PC-9 (cell line): ENCODE results near the gene BMF. TPM values are rescaled to one million over a fixed set of nuclear protein-coding genes. Genes with fewer than 3 reads are reported as not detected.
A peak's percentile ranks its signal among the peaks of the same experiment; 100 is the strongest.

Source experiments
- BruUV-seq: library from RNA; stranded (reverse); fragments of 400-500 nt; replicated peaks from 2 replicates; lab custom pipeline; 2021; lab: Mats Ljungman, UMichigan
- CTCF ChIA-PET: fragments of 300-600 bp; sonication (Branson Sonifier 250); formaldehyde crosslinking; loops from one replicate; lab custom pipeline; 2022; ENCODE audit warnings: antibody characterized with exemption; lab: Charles Lee
- POLR2A ChIA-PET: fragments of 300-600 bp; sonication (Branson Sonifier 250); formaldehyde crosslinking; loops from one replicate; lab custom pipeline; 2022; ENCODE audit warnings: antibody characterized with exemption; ENCODE audit not compliant: unreplicated experiment; lab: Charles Lee
- DNase-seq, 2 experiments: peaks; one replicate each; pipeline versions ENCODE4 v3.0.0 to v3.0.0-alpha.2; 2015 to 2022; ENCODE audit warnings: mixed read lengths in 1 of 2
- H2AFZ ChIP-seq: fragments of 200-600 bp; sonication (generic); 2 replicates; pipeline ENCODE4 v1.8.1; 2017; ENCODE audit warnings: antibody characterized with exemption
- H3F3A ChIP-seq: fragments of 200-600 bp; sonication (generic); 2 replicates; pipeline ENCODE4 v1.8.1; 2017; ENCODE audit warnings: antibody characterized with exemption, mild to moderate bottlenecking, low read depth; ENCODE audit not compliant: insufficient read depth
- H3K27ac ChIP-seq: fragments of 200-600 bp; sonication (generic); 2 replicates; pipeline ENCODE4 v1.6.1; 2016; ENCODE audit warnings: mixed run types
- H3K27me3 ChIP-seq: fragments of 200-600 bp; sonication (generic); 2 replicates; pipeline ENCODE4 v1.6.1; 2016; ENCODE audit warnings: low read depth, mixed run types; ENCODE audit not compliant: insufficient read depth
- H3K36me3 ChIP-seq: fragments of 200-600 bp; sonication (generic); 2 replicates; pipeline ENCODE4 v1.6.1; 2016; ENCODE audit warnings: low read depth, mixed run types
- H3K4me1 ChIP-seq: fragments of 200-600 bp; sonication (generic); replicated peaks from 2 replicates; pipeline ENCODE4 v1.6.1; 2016; ENCODE audit warnings: mixed run types; ENCODE audit not compliant: insufficient read depth
- H3K4me2 ChIP-seq: fragments of 200-600 bp; sonication (generic); 2 replicates; pipeline ENCODE4 v1.6.1; 2017; ENCODE audit warnings: mixed run types
- H3K4me3 ChIP-seq: fragments of 200-600 bp; sonication (generic); 2 replicates; pipeline ENCODE4 v1.6.1; 2016; ENCODE audit warnings: mixed run types
- H3K79me2 ChIP-seq: fragments of 200-600 bp; sonication (generic); 2 replicates; pipeline ENCODE4 v1.6.1; 2017; ENCODE audit warnings: low read depth, mixed run types
- H3K9me2 ChIP-seq: fragments of 200-600 bp; sonication (generic); 2 replicates; pipeline ENCODE4 v1.8.1; 2017; ENCODE audit warnings: mild to moderate bottlenecking; ENCODE audit not compliant: insufficient read depth
- H3K9me3 ChIP-seq: fragments of 200-600 bp; sonication (generic); 2 replicates; pipeline ENCODE4 v1.8.1; 2016; ENCODE audit warnings: low read depth; ENCODE audit not compliant: insufficient read depth
- H4K20me1 ChIP-seq: fragments of 200-600 bp; sonication (generic); 2 replicates; pipeline ENCODE4 v1.8.1; 2017; ENCODE audit not compliant: insufficient read depth
- CTCF ChIP-seq: fragments of 200-600 bp; sonication (generic); conservative IDR thresholded peaks from 2 replicates; pipeline ENCODE4 v1.6.1; 2017; ENCODE audit warnings: mixed run types, antibody characterized with exemption, mild to moderate bottlenecking, moderate library complexity
- EZH2 ChIP-seq: fragments of 200-600 bp; sonication (generic); IDR thresholded peaks from 2 replicates; pipeline ENCODE4 v1.8.0; 2017; ENCODE audit warnings: antibody characterized with exemption, low read depth
- intact Hi-C: fragments of 100-400 bp; cut with micrococcal nuclease; formaldehyde crosslinking; loops from one replicate; pipeline ENCODE4 v1.10.0; 2022; ENCODE audit not compliant: unreplicated experiment
- total RNA-seq: library from RNA; stranded (reverse); gene quantifications from 2 replicates; pipeline ENCODE4 v1.2.3, GENCODE V29; 2021

Gene BMF
- total RNA-seq, 1 experiment from 2014 or later: 11.0 TPM

DNA sequence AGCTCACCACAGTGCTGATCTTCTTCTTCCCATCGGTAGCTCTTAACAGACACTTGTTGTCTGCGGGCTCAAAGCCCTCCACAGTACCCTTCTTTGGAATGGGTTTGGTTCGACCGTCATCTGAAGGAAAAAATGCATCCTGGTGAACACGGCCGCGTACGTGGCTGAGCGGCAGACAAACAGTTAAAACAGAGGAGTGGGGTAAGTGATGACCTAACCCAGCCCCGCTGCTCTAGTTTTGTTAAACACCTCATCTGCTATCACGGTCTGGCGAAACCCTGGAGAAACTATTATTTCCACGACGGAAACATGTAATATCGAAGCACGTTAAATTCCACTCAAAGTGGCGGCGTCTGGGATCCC lies 70.4 kb downstream of the BMF start:
- TF ChIP-seq CTCF (no peak), EZH2 (no peak)
- Histone ChIP-seq H3F3A (no peaks in the 10 kb centered on the region; the same call in 1 of the 2 replicates), H3K4me2 (peak overlapping the region; percentile 96), H3K79me2 (peaks cover 24% of the 10 kb centered on the region), H3K27me3 (no peaks in the 10 kb centered on the region), H3K27ac (peak overlapping the region; percentile 57), H4K20me1 (no peaks in the 10 kb centered on the region; the same call in 1 of the 2 replicates), H3K4me1 (peaks cover 14% of the 10 kb centered on the region), H3K9me3 (no peaks in the 10 kb centered on the region; the same call in 1 of the 2 replicates), H3K4me3 (peak overlapping the region; percentile 84), H3K36me3 (0 out of 2 replicates have a peak, but pooled peaks cover 5% of the 10 kb centered on the region), H3K9me2 (no peaks in the 10 kb centered on the region), H2AFZ (peak overlapping the region; percentile 96)
- intact Hi-C loops: loop anchor here (5.0 kb wide), 1 partner anchor 256 kb away; the partner anchor contains the start of gene FSIP1
- POLR2A ChIA-PET: no interaction called here
- CTCF ChIA-PET: interaction anchor here (1.4 kb wide), 1 partner anchor 68 kb away, joined by 3 read pairs; no protein-coding TSS in a partner anchor
- no TSS peak for BruUV-seq
- DNase-seq: no peak

Other genes with a start within 250 kb of the BMF start
- 4.2 and 4.7 TPM in 2 replicates for gene GPR176, start 188.6 kb downstream of the BMF start, total RNA-seq
- gene EIF2AK4, start 174.8 kb downstream of the BMF start, total RNA-seq: 35.7 and 45.8 TPM in 2 replicates
- 141 and 196 TPM in 2 replicates for gene SRP14, start 69.7 kb downstream of the BMF start, total RNA-seq
- 74.3 and 75.3 TPM in 2 replicates for gene BUB1B, start 52.2 kb upstream of the BMF start, total RNA-seq
- gene PAK6, start 130.2 kb upstream of the BMF start, total RNA-seq: 10.7 and 11.7 TPM in 2 replicates
- not detected in 2 replicates for gene ANKRD63, start 174.2 kb upstream of the BMF start, total RNA-seq
- gene PLCB2, start 199.1 kb upstream of the BMF start, total RNA-seq: 0.92 and 1.6 TPM in 2 replicates
- 2.4 and 3.1 TPM in 2 replicates for gene INAFM2, start 214.8 kb upstream of the BMF start, total RNA-seq
- 141 and 168 TPM in 2 replicates for gene CCDC9B, start 232.1 kb upstream of the BMF start, total RNA-seq
- not detected in 2 replicates for gene PHGR1, start 242.2 kb upstream of the BMF start, total RNA-seq
- gene DISP2, start 249.3 kb upstream of the BMF start, total RNA-seq: 0.35 and 0.63 TPM in 2 replicates